22Rv1 (cell line): ENCODE measurements around the gene DNAJB9.
"Not testable (repeated sequence)": the region's sequence is repeated elsewhere in the genome, so short reads cannot be mapped to it uniquely, and the experiment has no call there.

Source experiments
- ZFX ChIP-seq: fragments of 450-650 bp; IDR thresholded peaks from 2 replicates; pipeline ENCODE4 v1.6.1; 2017; ENCODE audit warnings: antibody characterized with exemption, borderline replicate concordance
- TF ChIP-seq, protein P1 (sequence below): fragments of 450-650 bp; IDR thresholded peaks from 2 replicates; pipeline ENCODE4 v1.5.1; 2017; ENCODE audit warnings: mild to moderate bottlenecking

DNA sequence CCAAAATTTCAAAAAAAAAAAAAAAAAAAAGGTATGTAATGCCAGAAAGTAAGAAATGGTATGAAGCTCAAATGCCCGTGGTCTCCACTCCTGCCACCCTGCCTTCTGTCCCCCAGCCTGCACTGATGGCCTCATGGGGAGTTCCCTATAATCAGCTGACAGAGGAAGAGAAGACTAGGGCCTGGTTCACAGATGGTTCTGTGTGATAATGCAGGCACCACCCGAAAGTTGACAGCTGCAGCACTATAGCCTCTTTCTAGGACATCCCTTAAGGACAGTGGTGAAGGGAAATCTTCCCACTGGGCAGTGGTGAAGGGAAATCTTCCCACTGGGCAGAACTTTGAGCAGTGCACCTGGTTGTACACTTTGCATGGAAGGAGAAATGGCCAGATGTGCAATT lies 31.4 kb upstream of the DNAJB9 start:
- TF ChIP-seq, protein P1, sequence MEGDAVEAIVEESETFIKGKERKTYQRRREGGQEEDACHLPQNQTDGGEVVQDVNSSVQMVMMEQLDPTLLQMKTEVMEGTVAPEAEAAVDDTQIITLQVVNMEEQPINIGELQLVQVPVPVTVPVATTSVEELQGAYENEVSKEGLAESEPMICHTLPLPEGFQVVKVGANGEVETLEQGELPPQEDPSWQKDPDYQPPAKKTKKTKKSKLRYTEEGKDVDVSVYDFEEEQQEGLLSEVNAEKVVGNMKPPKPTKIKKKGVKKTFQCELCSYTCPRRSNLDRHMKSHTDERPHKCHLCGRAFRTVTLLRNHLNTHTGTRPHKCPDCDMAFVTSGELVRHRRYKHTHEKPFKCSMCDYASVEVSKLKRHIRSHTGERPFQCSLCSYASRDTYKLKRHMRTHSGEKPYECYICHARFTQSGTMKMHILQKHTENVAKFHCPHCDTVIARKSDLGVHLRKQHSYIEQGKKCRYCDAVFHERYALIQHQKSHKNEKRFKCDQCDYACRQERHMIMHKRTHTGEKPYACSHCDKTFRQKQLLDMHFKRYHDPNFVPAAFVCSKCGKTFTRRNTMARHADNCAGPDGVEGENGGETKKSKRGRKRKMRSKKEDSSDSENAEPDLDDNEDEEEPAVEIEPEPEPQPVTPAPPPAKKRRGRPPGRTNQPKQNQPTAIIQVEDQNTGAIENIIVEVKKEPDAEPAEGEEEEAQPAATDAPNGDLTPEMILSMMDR, result not testable (repeated sequence)
- not testable (repeated sequence) for TF ChIP-seq ZFX
